GM19463 (cell line): ENCODE results near the gene DERA.
"Not testable (repeated sequence)": the region's sequence is repeated elsewhere in the genome, so short reads cannot be mapped to it uniquely, and the experiment has no call there.

ENCODE experiments used
- ATAC-seq: cut with Tn5 transposase; IDR thresholded peaks from one replicate; pipeline ENCODE4 v1.9.1; 2021; ENCODE audit warnings: mild to moderate bottlenecking, moderate library complexity; ENCODE audit not compliant: unreplicated experiment

Gene DERA

DNA sequence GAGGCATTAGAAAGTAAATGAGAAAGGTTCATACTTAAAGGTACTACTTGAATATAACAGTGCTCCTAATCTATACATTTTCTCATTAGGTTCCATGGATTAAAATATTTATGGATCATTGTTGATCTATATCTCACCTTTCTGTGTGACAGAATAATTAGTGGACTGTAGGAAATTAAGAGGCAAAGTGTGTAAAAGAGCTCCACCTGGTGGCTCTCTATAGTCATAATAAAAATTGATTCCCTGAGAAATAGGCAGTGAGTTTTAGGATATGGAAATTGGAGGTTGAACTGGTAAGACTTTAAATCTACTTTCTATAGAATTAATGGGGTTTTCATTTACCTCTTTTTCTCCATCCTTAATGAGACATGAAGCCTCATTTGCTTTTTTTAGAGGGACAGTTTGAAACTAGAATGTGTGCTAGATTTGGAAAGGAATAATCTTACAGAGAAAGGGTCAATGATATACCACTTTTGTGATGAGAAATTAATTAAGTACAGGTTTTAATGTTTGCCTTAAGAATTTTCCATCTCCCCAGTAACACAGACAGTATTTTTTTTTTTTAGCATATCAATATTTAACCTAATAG lies 11.8 kb upstream of the DERA start:
- peak; percentile 81 for ATAC-seq

GRCh38 chr12:15904378-15904920 lies 6.7 kb upstream of the DERA start:
- ATAC-seq: no peak

GRCh38 chr12:15910468-15910863 lies 666 bp upstream of the DERA start:
- no peak for ATAC-seq

DNA sequence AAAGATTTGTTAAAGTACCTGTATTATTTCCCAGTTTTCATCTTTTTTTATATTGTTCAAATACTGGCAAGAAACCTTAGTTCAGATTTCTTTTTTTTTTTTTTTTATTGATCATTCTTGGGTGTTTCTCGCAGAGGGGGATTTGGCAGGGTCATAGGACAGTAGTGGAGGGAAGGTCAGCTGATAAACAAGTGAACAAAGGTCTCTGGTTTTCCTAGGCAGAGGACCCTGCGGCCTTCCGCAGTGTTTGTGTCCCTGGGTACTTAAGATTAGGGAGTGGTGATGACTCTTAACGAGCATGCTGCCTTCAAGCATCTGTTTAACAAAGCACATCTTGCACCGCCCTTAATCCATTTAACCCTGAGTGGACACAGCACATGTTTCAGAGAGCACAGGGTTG lies 799 bp downstream of the DERA start:
- ATAC-seq: not testable (repeated sequence)

GRCh38 chr12:15914131-15914530 lies 3.0 kb downstream of the DERA start:
- ATAC-seq: not testable (repeated sequence)

GRCh38 chr12:15918066-15918465 lies 6.9 kb downstream of the DERA start:
- ATAC-seq: no peak

GRCh38 chr12:15919418-15919817 lies 8.3 kb downstream of the DERA start:
- no peak for ATAC-seq

DNA sequence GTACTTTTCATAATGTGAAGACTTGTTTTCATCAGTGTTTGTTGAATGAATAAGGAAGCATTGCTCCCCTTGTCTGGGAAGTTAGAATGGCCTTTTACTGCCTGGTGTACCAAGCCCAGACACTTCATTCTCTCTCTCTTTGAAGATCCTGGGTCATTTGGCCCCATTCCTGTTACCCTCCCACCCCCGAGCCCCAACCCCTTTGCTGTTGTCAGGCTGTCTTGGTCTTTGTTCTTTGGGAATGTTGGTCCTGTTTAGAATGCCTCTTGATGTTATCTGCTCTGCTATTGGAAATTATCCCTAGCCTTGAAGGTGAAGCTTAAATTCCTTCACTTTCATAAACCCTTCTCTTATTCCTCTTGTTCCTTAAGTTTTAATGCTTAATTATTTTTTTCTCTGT lies 13.8 kb downstream of the DERA start:
- no peak for ATAC-seq

GRCh38 chr12:15928346-15928745 lies 17.2 kb downstream of the DERA start:
- no peak for ATAC-seq

- ATAC-seq: peak; percentile 50
Observed at GRCh38 chr12:15928870-15929571, 17.9 kb downstream of the DERA start.

DNA sequence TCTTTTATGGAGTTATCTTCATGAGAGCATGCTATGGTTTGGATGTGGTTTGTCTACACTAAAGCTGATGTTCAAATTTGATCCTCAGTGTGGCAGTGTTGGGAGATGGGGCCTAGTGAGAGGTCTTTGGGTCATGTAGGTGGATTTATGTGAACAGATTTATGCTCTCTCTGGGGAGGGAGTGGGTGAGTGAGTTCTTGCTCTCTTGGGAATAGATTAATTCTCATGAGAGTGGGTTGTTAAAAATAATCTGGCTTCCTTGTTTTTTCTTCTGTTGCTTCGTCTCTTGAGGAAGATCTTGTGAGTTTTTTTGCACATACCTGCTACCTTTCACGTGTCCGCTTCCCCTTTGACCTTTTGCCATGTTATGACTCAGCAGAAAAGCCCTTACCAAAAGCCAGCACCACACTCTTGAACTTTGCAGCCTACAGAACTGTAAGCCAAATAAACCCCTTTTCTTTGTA lies 20.5 kb downstream of the DERA start:
- ATAC-seq: peak; percentile 59

DNA sequence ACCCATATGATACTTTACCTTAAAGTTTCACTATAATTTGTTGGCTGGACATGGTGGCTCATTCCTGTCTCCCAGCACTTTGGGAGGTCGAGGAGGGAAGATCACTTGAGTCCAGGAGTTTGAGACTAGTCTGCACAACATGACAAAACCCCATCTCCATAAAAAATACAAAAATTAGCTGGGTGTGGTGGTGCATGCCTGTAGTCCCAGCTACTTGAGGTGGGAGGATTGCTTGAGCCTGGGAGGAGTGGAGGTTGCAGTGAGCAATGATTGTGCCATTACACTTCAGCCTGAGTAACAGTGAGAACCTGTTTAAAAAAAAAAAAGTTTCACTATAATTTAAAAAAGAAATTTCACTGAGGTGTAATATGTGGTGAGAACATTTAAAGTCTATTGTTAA lies 21.2 kb downstream of the DERA start:
- no peak for ATAC-seq

- ATAC-seq: no peak
Observed at GRCh38 chr12:15932971-15933370, 21.8 kb downstream of the DERA start.

DNA sequence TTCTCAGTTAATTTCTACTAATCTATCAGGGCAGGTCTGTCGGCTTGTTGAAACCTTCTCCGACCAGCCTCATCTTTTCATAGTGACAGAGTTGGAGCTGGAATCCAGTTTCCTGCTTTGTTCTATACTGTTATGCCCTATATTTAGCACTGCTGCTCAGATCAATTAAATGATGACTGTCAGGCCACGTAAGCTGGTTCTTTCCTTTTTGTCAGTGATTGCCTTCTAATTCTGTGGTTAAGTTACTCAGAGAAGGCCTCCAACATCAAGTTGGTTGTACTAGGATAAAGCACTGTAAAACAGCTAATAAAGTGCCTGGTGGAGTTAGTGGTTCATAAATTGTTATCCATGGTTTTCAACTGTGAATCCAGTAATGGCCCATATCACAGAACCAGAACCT lies 22.6 kb downstream of the DERA start:
- no peak for ATAC-seq

DNA sequence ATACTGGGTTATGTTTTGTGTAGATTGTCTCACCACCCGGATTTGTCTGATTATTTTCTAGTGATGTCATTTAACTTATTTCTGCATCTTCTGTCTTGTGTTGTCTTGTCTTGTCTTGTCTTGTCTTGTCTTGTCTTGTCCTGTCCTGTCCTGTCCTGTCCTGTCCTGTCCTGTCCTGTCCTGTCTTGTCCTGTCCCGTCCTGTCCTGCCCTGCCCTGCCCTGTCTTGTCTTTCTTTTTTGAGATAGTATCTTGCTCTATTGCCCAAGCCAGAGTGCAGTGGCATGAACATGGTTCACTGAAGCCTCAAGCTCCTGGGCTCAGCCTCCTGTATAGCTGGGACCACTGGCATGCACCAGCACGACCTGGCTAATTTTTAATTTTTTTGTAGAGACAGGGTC lies 25.6 kb downstream of the DERA start:
- no peak for ATAC-seq

- no peak for ATAC-seq
Observed at GRCh38 chr12:15937902-15938301, 26.8 kb downstream of the DERA start.

- no peak for ATAC-seq
Observed at GRCh38 chr12:15939111-15939510, 28.0 kb downstream of the DERA start.

- no peak for ATAC-seq
Observed at GRCh38 chr12:15942475-15942874, 31.3 kb downstream of the DERA start.

- ATAC-seq: not testable (repeated sequence)
Observed at GRCh38 chr12:15943519-15943918, 32.4 kb downstream of the DERA start.

DNA sequence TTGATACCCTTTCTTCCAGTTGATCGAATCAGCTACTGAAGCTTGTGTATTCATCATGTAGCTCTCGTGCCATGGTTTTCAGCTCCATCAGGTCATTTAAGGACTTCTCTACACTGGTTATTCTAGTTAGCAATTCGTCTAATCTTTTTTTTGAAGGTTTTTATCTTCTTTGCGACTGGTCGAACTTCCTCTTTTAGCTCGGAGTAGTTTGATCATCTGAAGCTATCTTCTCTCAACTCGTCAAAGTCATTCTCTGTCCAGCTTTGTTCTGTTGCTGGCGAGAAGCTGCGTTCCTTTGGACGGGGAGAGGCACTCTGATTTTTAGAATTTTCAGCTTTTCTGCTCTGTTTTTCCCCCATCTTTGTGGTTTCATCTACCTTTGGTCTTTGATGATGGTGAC lies 37.3 kb downstream of the DERA start:
- ATAC-seq: not testable (repeated sequence)

DNA sequence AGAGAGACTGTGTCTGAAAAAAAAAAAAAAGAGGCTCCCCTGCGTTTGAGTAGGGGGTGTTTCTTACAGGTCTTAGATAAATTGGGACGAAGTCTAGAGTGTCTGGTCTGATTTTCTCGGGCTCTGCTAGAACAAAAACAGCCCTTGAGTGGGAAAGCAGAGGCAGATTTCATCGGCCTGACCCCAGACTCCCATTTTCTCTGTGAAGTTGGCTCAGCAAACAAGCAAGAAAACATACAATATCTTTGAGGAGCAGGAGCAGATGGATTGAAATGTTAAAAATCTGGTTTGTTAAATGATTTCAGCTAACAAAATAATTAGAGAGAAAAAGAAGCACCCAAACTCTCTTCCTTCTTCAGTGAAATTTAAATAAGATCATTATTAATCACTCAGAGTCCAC lies 44.1 kb downstream of the DERA start:
- no peak for ATAC-seq

GRCh38 chr12:15956010-15956409 lies 44.9 kb downstream of the DERA start:
- ATAC-seq: no peak
